ENCODE data around the gene LILRB1. TPM values are rescaled to one million over a fixed set of nuclear protein-coding genes. Genes with fewer than 3 reads are reported as not detected.
"Not testable (repeated sequence)": the region's sequence is repeated elsewhere in the genome, so short reads cannot be mapped to it uniquely, and the experiment has no call there.

Gene LILRB1
- total RNA-seq, 2 experiments from 2014 or later, result 0.36 TPM; not detected in 1

GRCh38 chr19:54631489-54632337 lies 1.4 kb downstream of the LILRB1 start:
- H3K27me3 Mint-ChIP-seq (ENCODE audit: low read depth), result peaks cover 36% of the 10 kb centered on the region
- H3K9me3 Mint-ChIP-seq; H3K36me3 Mint-ChIP-seq (ENCODE audit: low read depth); DNase-seq; H3K4me3 Mint-ChIP-seq; H3K4me1 Mint-ChIP-seq (ENCODE audit: low read depth); CTCF ChIA-PET; H3K27ac Mint-ChIP-seq; intact Hi-C loops (cut with micrococcal nuclease): not testable (repeated sequence)

DNA sequence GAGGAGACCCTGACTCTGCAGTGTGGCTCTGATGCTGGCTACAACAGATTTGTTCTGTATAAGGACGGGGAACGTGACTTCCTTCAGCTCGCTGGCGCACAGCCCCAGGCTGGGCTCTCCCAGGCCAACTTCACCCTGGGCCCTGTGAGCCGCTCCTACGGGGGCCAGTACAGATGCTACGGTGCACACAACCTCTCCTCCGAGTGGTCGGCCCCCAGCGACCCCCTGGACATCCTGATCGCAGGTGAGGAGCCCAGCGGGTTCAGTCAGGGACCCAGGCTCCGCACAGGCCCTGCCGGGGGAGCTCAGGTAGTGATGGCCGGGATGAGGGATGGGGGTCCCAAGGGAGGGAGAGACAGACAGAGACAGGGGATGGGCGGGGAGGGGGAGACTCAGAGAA lies 2.2 kb downstream of the LILRB1 start:
- H3K4me3 Mint-ChIP-seq; H3K9me3 Mint-ChIP-seq; DNase-seq; intact Hi-C loops (cut with micrococcal nuclease); H3K27ac Mint-ChIP-seq; H3K36me3 Mint-ChIP-seq (ENCODE audit: low read depth); H3K4me1 Mint-ChIP-seq (ENCODE audit: low read depth): not testable (repeated sequence)
- CTCF ChIA-PET, result interaction anchor here (0.9 kb wide), 1 partner anchor 21 kb away, joined by 3 read pairs; no protein-coding TSS in a partner anchor
- peaks cover 32% of the 10 kb centered on the region for H3K27me3 Mint-ChIP-seq (ENCODE audit: low read depth)

- intact Hi-C loops (cut with micrococcal nuclease), result no loop called here
- CTCF ChIA-PET, result interaction anchor here (0.9 kb wide), 1 partner anchor 20 kb away, joined by 3 read pairs; no protein-coding TSS in a partner anchor
- H3K27me3 Mint-ChIP-seq (ENCODE audit: low read depth), result peaks cover 23% of the 10 kb centered on the region
- no peaks in the 10 kb centered on the region for H3K9me3 Mint-ChIP-seq
- H3K27ac Mint-ChIP-seq, result no peak overlapping the region
- no peaks in the 10 kb centered on the region for H3K36me3 Mint-ChIP-seq (ENCODE audit: low read depth)
- no peaks in the 10 kb centered on the region for H3K4me1 Mint-ChIP-seq (ENCODE audit: low read depth)
- H3K4me3 Mint-ChIP-seq, result no peak overlapping the region
- DNase-seq, result no peak
Observed at GRCh38 chr19:54633401-54633800, 3.1 kb downstream of the LILRB1 start.

GRCh38 chr19:54636081-54636480 lies 5.8 kb downstream of the LILRB1 start:
- H3K4me1 Mint-ChIP-seq (ENCODE audit: low read depth); DNase-seq; H3K27ac Mint-ChIP-seq; intact Hi-C loops (cut with micrococcal nuclease); H3K9me3 Mint-ChIP-seq; H3K4me3 Mint-ChIP-seq; H3K36me3 Mint-ChIP-seq (ENCODE audit: low read depth): not testable (repeated sequence)
- CTCF ChIA-PET, result interaction anchor here (0.7 kb wide), 1 partner anchor 156 kb away, joined by 3 read pairs; no protein-coding TSS in a partner anchor
- H3K27me3 Mint-ChIP-seq (ENCODE audit: low read depth), result peaks cover 11% of the 10 kb centered on the region

DNA sequence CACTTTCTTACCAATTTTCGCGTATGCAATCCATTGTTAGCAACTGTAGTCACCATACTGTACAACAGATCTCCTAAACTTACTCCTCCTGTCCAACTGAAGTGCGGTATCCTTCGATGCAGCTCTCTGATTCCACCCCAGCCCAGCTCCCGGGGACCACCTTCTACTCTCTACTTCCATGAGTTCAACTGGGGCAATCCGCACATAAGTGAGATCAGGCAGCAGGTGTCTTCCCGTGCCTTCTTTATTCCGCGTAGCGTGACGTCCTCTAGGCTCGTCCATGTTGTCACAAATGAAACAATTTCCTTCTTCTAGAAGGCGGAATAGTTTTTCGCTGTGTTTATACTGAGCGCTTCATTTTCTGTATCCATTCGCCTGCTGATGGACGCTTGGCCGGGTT lies 8.4 kb downstream of the LILRB1 start:
- Mint-ChIP-seq H3K27me3 (ENCODE audit: low read depth) (peaks cover 7% of the 10 kb centered on the region), H3K9me3 (no peaks in the 10 kb centered on the region), H3K27ac (no peak overlapping the region), H3K4me3 (no peak overlapping the region), H3K36me3 (ENCODE audit: low read depth) (no peaks in the 10 kb centered on the region), H3K4me1 (ENCODE audit: low read depth) (no peaks in the 10 kb centered on the region)
- CTCF ChIA-PET, result no interaction called here
- intact Hi-C loops (cut with micrococcal nuclease), result no loop called here
- no peak for DNase-seq

DNA sequence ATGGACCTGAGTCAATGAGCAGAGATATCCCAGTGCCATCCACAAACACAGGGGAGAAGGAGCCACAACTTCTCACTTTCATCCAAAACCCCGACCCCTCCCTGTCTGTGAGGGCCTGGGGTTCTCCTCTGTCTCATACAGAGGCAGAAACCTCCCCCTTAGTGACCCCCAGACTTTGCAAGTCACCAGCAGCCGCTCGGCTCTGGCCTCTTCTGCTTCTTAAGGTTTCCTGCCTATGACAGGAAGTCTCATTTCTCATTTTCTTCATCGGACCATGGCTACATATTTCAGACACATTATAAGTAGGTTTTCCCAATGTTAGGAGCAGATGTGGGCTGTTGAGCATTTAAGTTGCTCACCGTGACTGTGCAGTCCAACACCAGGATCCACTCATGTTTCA lies 12.7 kb downstream of the LILRB1 start:
- H3K27me3 Mint-ChIP-seq (ENCODE audit: low read depth); intact Hi-C loops (cut with micrococcal nuclease); H3K36me3 Mint-ChIP-seq (ENCODE audit: low read depth); H3K27ac Mint-ChIP-seq; DNase-seq; CTCF ChIA-PET; H3K9me3 Mint-ChIP-seq; H3K4me3 Mint-ChIP-seq; H3K4me1 Mint-ChIP-seq (ENCODE audit: low read depth): not testable (repeated sequence)

- H3K4me3 Mint-ChIP-seq; DNase-seq; H3K36me3 Mint-ChIP-seq (ENCODE audit: low read depth); H3K4me1 Mint-ChIP-seq (ENCODE audit: low read depth); intact Hi-C loops (cut with micrococcal nuclease); H3K27ac Mint-ChIP-seq; H3K27me3 Mint-ChIP-seq (ENCODE audit: low read depth); CTCF ChIA-PET; H3K9me3 Mint-ChIP-seq: not testable (repeated sequence)
Observed at GRCh38 chr19:54643583-54643982, 13.3 kb downstream of the LILRB1 start.

DNA sequence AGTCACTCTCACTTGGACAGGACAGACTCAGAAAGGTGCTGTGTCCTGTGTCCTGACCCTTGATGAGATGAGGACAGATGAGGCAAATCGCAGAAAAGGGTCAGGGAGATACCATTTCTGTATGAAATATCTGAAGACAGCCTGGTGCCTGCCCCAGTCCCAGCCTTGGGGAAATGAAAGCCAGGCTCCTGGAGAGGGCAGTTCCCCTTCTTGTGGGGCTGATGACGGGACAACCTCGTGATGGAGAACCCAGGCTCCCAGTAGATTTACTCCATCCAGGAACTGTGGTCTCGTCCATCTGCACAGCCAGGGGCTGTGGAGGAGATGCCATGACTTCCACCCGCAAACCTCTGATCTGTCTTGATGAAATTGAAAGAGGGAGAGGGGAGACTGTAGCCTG lies 13.8 kb downstream of the LILRB1 start:
- Mint-ChIP-seq H3K27ac (no peak overlapping the region), H3K27me3 (ENCODE audit: low read depth) (peaks cover 3% of the 10 kb centered on the region), H3K36me3 (ENCODE audit: low read depth) (no peaks in the 10 kb centered on the region), H3K4me1 (ENCODE audit: low read depth) (no peaks in the 10 kb centered on the region), H3K9me3 (no peaks in the 10 kb centered on the region), H3K4me3 (no peak overlapping the region)
- no peak for DNase-seq
- CTCF ChIA-PET, result interaction anchor here (0.7 kb wide), 1 partner anchor 44 kb away, joined by 7 read pairs; no protein-coding TSS in a partner anchor
- intact Hi-C loops (cut with micrococcal nuclease), result no loop called here

DNA sequence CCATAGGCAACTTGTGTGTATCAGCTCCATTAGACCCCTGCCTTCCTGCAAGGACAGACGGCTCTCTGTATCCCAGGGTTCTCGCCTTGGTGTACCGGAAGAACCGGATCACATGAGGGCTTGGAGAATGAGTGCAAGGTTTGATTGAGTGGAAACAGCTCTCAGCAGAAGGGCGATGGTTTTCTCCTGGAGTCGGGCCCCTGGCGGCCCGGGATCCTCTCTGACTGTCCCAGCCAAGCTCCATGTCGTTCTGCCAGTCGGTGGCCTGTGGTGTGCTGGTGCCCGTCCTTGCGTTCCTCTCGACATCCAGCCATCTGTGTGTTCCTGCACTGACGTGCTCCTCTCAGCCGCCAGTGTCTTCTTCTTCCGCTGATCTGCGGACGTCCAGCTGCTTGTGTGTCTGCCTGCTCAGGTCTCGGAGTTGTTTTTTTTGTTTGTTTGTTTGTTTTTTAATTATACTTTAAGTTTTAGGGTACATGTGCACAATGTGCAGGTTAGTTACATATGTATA lies 16.1 kb downstream of the LILRB1 start:
- intact Hi-C loops (cut with micrococcal nuclease), result no loop called here
- no peaks in the 10 kb centered on the region for H3K4me1 Mint-ChIP-seq (ENCODE audit: low read depth)
- H3K27ac Mint-ChIP-seq, result no peak overlapping the region
- H3K27me3 Mint-ChIP-seq (ENCODE audit: low read depth), result no peaks in the 10 kb centered on the region
- no peak for DNase-seq
- H3K36me3 Mint-ChIP-seq (ENCODE audit: low read depth), result no peaks in the 10 kb centered on the region
- no peaks in the 10 kb centered on the region for H3K9me3 Mint-ChIP-seq
- H3K4me3 Mint-ChIP-seq, result no peak overlapping the region
- CTCF ChIA-PET, result interaction anchor here (0.7 kb wide), 1 partner anchor 31 kb away, joined by 7 read pairs; no protein-coding TSS in a partner anchor

DNA sequence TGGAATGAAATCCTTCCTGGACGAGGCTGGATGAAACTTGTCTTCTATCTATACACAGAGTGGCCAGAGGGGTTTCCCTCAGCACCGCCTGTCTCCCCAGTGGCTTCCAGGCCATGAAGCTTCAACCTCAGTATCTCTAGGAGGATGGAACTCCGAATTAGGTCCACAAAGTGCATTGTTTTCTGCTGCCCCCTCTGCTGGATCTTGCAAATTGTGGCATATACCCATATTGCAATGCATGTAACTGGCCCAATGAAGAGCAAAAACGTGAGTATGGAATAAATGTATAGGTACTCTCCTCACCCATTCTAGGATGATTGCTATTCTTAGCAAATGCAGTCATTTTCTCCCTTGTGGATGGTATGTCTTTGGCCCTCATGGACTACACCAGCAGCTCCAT lies 17.8 kb downstream of the LILRB1 start:
- intact Hi-C loops (cut with micrococcal nuclease), result no loop called here
- H3K4me3 Mint-ChIP-seq, result no peak overlapping the region
- no peak overlapping the region for H3K27ac Mint-ChIP-seq
- DNase-seq, result no peak
- CTCF ChIA-PET, result no interaction called here
- no peaks in the 10 kb centered on the region for H3K27me3 Mint-ChIP-seq (ENCODE audit: low read depth)
- H3K36me3 Mint-ChIP-seq (ENCODE audit: low read depth), result no peaks in the 10 kb centered on the region
- H3K9me3 Mint-ChIP-seq, result no peaks in the 10 kb centered on the region
- H3K4me1 Mint-ChIP-seq (ENCODE audit: low read depth), result no peaks in the 10 kb centered on the region

DNA sequence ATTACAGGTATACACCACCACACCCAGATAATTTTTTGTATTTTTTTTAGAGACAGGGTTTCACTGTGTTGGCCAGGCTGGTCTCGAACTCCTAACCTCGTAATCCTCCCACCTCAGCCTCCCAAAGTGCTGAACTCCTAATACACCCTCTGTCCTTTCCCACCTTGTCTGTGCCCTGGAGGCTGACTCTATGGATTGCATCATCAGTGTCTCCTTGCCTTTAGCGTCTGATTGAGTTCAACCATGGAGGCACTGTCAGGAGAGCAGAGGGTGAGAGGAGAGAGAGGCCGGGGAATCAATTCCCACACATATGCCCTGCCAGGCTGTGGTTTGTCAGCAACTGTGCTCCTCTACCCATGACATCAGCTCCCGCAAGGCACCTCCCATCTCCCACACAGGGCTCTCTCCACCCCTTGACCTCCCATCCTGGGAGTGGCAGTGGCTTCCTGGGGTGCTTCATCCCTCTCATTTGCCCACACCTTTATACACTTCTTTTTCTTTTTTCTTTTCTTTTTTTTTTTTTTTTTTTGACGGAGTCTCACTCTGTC lies 19.9 kb downstream of the LILRB1 start:
- CTCF ChIA-PET, result interaction anchor here (1.2 kb wide), 1 partner anchor 35 kb away, joined by 3 read pairs; no protein-coding TSS in a partner anchor
- no peak for DNase-seq
- no peak overlapping the region for H3K27ac Mint-ChIP-seq
- H3K4me3 Mint-ChIP-seq, result no peak overlapping the region
- no peaks in the 10 kb centered on the region for H3K27me3 Mint-ChIP-seq (ENCODE audit: low read depth)
- no peaks in the 10 kb centered on the region for H3K4me1 Mint-ChIP-seq (ENCODE audit: low read depth)
- H3K36me3 Mint-ChIP-seq (ENCODE audit: low read depth), result no peaks in the 10 kb centered on the region
- no peaks in the 10 kb centered on the region for H3K9me3 Mint-ChIP-seq
- intact Hi-C loops (cut with micrococcal nuclease), result loop anchor here (5.0 kb wide), 1 partner anchor 168 kb away; no protein-coding TSS in a partner anchor

- no peaks in the 10 kb centered on the region for H3K9me3 Mint-ChIP-seq
- H3K27me3 Mint-ChIP-seq (ENCODE audit: low read depth), result no peaks in the 10 kb centered on the region
- H3K36me3 Mint-ChIP-seq (ENCODE audit: low read depth), result no peaks in the 10 kb centered on the region
- no peak overlapping the region for H3K4me3 Mint-ChIP-seq
- H3K4me1 Mint-ChIP-seq (ENCODE audit: low read depth), result no peaks in the 10 kb centered on the region
- DNase-seq, result no peak
- H3K27ac Mint-ChIP-seq, result no peak overlapping the region
- intact Hi-C loops (cut with micrococcal nuclease), result loop anchor here (5.0 kb wide), 1 partner anchor 171 kb away; no protein-coding TSS in a partner anchor
- CTCF ChIA-PET, result interaction anchor here (0.6 to 4.8 kb wide), 7 partner anchors 17 to 482 kb away, joined by 3 to 29 read pairs (median 4); no protein-coding TSS in a partner anchor
Observed at GRCh38 chr19:54653181-54653809, 23.0 kb downstream of the LILRB1 start.
